ENCODE data around the gene SMOC2.
"Not testable (repeated sequence)": the region's sequence is repeated elsewhere in the genome, so short reads cannot be mapped to it uniquely, and the experiment has no call there.

SMOC2 gene

DNA sequence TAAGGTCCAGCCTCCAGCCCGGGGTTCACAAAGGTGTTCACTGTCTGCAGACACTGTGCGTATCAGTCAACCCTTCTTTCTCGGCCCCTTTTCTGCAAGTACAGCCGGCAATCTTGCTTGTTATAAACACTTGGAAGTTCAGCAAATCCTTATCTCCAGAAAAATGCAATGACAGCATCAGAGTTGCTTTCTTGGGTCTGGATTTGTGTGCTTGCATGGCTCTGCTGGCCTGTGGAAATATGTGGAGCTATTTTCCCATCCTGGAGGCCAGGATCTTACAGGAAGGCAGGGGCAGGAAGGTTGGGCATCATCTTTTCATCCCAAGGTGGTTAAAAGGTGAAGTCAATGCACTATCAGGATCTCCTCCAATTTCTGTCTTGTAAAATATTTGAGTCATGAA lies 100.3 kb downstream of the SMOC2 start:
- no peak for DNase-seq (ENCODE audit: low read depth)

DNA sequence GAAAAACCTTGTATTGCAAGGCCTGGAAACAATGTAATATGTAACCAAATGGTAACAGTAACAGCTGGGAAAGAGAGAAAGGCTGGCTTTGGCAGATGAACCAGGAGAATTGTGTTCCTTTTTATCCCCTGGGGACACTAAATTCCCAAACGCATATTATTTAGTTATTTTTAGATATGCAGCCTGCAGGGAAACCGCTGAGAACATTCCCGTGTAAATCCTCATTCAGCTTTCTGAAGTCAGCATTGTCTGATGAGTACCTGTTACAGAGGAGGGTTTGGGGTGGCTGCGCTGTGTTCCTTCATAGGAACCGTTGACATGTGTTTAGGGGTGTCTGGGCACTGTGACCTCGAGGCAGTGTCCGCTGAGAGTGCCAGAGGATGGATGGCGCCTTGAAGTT lies 101.3 kb downstream of the SMOC2 start:
- no peak for DNase-seq (ENCODE audit: low read depth)

DNA sequence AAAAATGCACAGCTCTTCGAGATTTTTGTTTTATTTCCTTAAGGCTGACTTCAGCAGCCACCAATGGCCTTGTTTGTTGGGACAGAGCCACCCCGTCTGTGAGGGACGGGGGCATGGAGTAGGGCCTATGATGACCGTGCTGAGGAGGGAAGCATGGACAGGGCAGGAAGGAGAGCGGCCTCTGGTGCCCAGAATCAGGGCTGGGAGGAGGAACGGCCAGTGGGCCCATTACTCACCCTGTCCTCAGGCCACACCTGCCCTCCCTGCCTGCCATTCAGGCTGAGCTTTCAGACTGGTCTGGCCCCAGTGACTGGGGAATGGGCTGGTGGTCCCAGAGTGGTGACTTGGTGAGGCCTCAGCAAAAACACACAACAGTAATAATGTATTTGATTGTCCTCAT lies 104.4 kb downstream of the SMOC2 start:
- no peak for DNase-seq (ENCODE audit: low read depth)

- DNase-seq (ENCODE audit: low read depth), result no peak
Measured at GRCh38 chr6:168546151-168546550, 105.2 kb downstream of the SMOC2 start.

- DNase-seq (ENCODE audit: low read depth), result no peak
Measured at GRCh38 chr6:168546730-168547129, 105.7 kb downstream of the SMOC2 start.

DNA sequence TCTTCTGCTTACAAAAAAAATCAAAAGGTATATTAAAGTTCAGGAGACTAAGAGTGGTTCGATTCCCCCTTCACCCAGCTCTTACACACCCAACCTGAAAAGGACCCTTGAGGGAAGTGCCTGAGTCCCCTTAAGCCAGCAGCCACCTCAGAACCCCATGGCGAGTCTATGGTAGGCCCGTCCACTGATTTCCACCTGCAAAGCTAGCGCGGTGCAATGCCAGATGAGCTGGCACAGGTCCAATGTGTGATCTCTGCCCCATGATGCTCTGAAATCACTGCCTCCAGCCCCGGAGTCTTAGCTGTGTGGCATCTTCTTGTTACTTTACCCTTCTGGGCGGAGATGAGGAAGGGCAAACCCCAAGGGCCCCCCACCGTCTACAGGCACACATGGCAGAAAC lies 109.3 kb downstream of the SMOC2 start:
- no peak for DNase-seq (ENCODE audit: low read depth)

DNA sequence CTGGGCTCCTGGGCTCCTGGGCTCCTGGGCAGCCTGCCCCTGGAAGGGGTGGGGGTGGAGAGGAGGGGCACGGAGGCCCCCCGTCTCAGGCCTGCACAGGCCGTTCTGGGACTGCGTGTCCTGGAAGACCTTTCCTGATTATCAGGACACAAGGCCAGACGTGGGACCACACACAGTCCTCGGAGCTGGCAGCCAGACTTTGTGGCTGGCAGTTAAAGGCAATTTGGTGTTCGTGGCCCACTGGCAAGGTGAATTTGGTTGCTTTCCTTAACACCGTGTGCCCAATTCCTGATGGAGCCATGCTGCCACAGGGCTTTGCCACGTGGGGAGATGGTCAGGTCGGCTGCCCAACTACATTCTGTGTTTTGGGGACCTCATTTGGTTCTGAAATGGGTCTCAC lies 113.5 kb downstream of the SMOC2 start:
- DNase-seq (ENCODE audit: low read depth), result no peak

- no peak for DNase-seq (ENCODE audit: low read depth)
Measured at GRCh38 chr6:168554898-168555617, 114.1 kb downstream of the SMOC2 start.

GRCh38 chr6:168555618-168556273 lies 114.8 kb downstream of the SMOC2 start:
- DNase-seq (ENCODE audit: low read depth), result no peak

DNA sequence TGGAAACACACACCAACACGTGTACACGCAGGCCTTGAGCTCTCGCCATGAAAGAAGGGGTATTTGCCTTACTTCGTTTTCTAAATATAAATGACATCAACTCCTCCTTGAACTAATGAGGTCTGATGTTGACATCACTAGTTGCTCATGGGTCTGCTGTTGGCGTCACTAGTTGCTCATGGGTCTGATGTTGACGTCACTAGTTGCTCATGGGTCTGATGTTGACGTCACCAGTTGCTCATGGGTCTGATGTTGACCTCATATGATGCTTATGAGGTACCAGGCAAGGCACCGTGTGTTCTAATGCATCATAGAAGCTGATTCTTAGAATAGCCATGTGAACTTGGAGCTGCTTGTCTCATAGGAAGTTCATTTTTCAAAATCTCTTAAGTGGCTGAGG lies 116.5 kb downstream of the SMOC2 start:
- no peak for DNase-seq (ENCODE audit: low read depth)

DNA sequence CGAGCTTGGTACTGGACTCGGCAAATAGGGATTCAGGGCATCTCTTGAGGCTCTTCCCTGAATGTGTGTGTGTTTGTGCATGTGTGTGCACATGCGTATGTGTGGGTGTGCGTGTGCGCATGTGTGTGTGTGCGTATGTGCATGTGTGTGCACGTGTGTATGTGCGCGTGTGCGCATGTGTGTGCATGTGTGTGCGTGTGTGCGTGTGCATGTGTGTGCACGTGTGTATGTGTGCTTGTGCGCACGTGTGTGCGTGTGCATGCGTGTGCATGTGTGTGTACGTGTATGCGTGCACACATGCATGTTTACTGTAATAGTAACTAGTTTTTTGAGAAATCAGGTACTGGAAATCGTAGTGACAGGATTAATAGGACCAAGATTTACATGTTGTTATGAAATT lies 117.7 kb downstream of the SMOC2 start:
- no peak for DNase-seq (ENCODE audit: low read depth)

GRCh38 chr6:168559574-168560098 lies 118.7 kb downstream of the SMOC2 start:
- DNase-seq (ENCODE audit: low read depth), result no peak

DNA sequence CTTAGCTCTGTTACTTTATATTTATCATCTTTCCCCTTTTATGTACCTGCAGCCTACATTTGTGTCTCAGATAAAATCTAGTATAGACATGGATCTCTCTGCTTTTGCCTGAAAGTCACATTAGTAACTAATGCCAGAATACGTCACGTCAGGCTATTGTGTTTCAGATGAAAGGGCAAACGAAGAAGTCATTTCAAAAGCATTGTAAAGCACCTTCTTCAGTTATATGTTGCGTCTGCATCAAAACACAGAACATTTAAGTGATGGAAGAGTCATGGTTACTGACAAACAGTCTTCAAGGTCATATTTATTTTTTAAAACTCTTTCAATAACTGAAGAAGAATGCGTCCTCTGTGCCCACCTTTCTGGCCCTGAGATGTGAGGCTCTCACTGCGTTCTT lies 119.1 kb downstream of the SMOC2 start:
- no peak for DNase-seq (ENCODE audit: low read depth)

DNA sequence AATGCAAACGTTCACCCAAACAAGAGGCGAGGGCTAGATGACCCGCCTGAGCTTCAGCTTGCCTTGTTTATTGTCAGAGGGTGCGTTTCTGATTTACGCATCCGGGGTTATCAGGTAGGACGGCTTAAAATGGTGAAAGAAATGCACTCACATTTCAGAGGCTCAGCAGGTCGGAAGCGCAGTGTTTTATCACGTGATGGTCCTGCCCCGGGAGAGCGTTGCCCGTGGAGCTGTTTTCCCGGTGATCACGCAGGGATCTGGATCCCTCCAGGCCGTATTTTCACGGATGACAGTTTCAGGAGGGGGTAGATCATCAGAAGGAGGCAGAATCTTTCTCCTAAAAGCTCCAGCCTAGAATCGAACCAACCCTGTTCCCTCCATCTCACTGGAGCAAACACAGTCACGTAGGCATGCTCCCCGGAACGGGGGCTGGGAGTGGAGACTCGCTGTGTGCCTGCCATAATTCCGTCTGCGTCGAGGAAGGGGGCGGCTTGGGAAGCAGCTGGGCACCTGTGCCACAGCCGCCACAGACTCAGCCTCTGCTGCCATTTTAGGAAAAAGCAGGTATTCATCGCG lies 121.7 kb downstream of the SMOC2 start:
- no peak for DNase-seq (ENCODE audit: low read depth)

DNA sequence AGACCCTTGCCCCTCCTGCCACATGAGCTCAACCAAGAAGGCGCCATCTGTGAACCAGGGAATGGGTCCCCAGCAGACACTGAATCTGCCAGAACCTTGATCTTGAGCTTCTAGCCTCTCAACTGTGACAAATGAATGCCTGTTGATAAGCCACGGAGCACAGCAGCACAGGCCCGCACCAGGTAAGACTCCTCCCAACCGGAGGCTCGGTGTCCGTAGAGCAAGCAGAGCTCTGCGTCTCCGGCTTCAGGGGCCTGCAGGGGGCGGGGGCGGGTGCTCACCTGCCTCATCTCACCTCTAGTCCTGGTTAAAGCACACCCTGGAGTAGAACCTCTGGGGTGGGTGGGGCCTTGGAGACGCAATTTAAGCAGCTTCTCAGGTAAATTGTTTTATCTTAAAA lies 122.7 kb downstream of the SMOC2 start:
- DNase-seq (ENCODE audit: low read depth), result no peak

- DNase-seq (ENCODE audit: low read depth), result no peak
Measured at GRCh38 chr6:168565112-168565511, 124.1 kb downstream of the SMOC2 start.

DNA sequence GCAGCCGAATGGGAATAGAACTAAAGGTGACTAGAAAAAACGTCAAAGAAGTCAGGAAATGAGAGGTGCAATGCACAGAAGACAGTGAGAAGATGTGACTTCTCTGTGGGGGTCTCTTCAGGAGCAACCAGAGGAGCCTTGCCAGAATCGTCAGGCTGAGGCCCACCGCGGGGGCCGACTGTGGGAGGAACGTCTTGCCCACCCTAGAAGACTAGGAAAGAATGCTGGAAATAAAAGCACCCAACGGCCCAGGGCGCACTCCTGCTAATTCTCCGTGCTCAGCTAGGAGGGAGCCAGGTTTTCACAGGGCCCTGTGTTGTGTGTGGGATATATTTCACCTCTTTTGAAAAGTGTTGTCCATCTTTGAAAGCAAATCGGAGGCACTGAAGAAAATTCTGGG lies 129.2 kb downstream of the SMOC2 start:
- no peak for DNase-seq (ENCODE audit: low read depth)

DNA sequence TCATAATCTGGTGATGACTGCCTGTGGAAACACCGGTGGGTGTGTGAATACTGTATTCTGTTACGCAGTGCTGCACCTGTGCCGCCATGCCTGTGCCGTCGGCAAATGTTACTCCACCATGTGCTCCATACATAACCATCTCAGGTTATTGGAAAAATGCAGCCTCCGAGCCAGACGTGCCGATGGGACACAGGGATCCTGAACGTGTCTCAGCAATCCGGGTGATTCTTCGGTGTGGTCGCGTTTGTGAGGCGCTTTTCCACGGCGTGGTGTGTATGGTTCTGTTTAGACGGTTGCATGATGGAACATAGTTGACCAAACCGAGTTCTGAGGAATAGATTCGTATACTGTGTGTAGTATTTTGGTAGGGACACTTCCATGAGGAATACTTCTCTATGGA lies 130.3 kb downstream of the SMOC2 start:
- DNase-seq (ENCODE audit: low read depth), result no peak

DNA sequence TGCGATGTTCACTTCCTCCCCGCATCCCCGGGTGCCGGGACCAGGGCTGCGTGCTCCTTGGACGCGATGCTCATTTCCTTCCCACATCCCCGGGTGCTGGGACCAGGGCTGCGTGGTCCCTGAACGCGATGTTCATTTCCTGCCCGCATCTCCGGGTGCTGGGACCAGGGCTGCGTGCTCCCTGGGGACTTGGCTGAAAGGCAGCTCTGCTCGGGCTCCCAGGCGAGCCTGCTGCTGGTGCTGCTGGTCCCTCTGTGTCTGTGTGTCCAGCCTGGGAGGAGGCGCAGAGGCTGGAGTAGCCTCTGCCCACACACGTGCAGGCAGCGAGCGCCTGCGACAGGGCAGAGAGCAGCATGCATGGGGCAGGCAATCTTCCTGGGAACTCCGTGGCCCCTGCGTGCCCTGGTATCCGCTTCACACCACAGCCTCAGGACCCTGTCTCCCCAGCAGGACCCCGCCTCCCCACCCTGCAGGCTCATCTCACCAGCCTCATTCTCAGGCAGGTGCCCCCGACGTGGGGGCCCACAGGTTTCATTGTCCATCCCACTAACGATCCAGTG lies 132.4 kb downstream of the SMOC2 start:
- not testable (repeated sequence) for DNase-seq (ENCODE audit: low read depth)

DNA sequence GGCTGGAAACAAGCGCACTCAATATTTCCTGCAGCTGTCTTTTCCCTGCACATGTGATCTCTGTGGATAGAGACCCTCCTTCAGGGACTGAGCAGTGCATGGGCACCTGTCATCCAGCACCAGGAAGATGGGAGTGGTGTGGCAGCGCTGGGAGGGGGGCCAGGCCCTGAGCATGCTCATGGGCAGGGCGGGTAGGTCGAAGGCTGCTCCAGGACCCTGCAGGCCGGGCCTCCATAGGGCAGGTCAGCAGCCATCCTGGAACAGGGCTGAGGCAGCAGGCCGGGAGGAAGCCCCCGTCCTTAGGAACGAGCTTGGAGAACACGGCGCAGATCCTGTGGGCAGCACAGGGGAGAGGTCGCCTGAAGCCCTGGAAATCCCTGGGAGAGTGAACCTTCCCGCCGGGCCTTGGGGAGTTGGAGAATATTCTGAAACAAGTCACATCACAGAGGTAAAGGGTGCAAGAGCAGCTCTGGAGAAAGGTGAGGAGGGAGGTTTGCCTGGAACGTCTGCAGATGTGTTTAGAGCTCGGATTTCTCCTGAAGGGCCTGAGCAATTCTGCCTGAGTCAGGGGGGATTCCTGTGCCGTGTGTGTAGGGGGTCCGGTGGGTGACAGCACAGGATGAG lies 133.2 kb downstream of the SMOC2 start:
- DNase-seq (ENCODE audit: low read depth), result no peak

DNA sequence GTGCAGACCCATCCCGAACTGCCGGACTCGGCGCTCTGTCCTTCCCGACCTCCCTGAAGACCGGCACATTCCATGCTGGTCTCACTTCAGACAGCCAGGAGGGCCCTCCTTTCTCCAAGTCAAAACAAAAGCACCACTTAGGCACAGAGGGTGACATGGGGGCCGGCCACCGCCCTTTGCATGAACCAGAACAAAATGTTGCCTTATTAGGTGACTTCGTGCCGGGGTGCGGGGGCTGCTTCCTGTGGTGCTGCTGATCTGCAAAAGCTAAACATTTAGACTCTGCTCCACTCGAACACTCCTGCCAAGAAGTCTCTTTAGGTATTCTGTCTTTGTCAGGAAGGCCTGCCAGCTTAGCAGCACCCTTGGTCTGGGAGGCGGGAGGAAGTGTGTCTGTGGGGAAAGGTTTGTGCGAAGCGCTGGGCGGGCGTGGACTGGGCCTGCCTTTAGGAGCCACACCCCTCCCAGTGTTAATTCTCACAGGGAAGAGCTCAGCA lies 133.8 kb downstream of the SMOC2 start:
- DNase-seq (ENCODE audit: low read depth), result no peak

GRCh38 chr6:168575346-168576098 lies 134.5 kb downstream of the SMOC2 start:
- no peak for DNase-seq (ENCODE audit: low read depth)

Measured in ELR (cell line).